SK-N-SH (cell line): Measurements from ENCODE around the gene WIPF2. TPM values are rescaled to one million over a fixed set of nuclear protein-coding genes. Genes with fewer than 3 reads are reported as not detected.
A peak's percentile ranks its signal among the peaks of the same experiment; 100 is the strongest.

Experiments
- CTCF ChIA-PET: fragments of 300-600, 350-600 bp; formaldehyde crosslinking; extraction: SDS; loops from one replicate; lab custom pipeline; 2021; lab: Yijun Ruan, JAX
- POLR2A ChIA-PET: fragments of 350-600 bp; sonication (Branson Sonifier 250); formaldehyde crosslinking; extraction: SDS; loops from one replicate; lab custom pipeline; 2020; ENCODE audit warnings: antibody characterized with exemption, inconsistent platforms; lab: Yijun Ruan, JAX
- DNase-seq: peaks from one replicate; pipeline ENCODE4 v3.0.0; 2012
- H2AFZ ChIP-seq: fragments of 200-600 bp; sonication (generic); 2 replicates; pipeline ENCODE4 v1.8.1; 2016; ENCODE audit warnings: antibody characterized with exemption, mild to moderate bottlenecking, low read depth
- H3F3A ChIP-seq: fragments of 200-600 bp; sonication (generic); replicated peaks from 2 replicates; pipeline ENCODE3; 2016; ENCODE audit warnings: antibody characterized with exemption, mild to moderate bottlenecking; ENCODE audit not compliant: insufficient read depth
- H3K27ac ChIP-seq, 2 experiments: fragments of 200-500 bp in 1 of 2; fragments of 200-600 bp in 1 of 2; sonication (Bioruptor generic) in 1 of 2; sonication (generic), shearing (Covaris generic) in 1 of 2; 2 replicates each; pipeline versions ENCODE4 v1.5.1 to v1.6.1; 2014 to 2016; ENCODE audit warnings: low read depth in 2 of 2, inconsistent platforms in 1 of 2, low read length in 1 of 2, mild to moderate bottlenecking in 1 of 2, mixed read lengths in 1 of 2
- H3K27me3 ChIP-seq: fragments of 200-600 bp; sonication (generic), shearing (Covaris generic); 2 replicates; pipeline ENCODE4 v1.6.1; 2016; ENCODE audit warnings: mixed run types; ENCODE audit not compliant: insufficient read depth
- H3K36me3 ChIP-seq, 2 experiments: fragments of 200-500 bp in 1 of 2; fragments of 200-600 bp in 1 of 2; sonication (Bioruptor generic) in 1 of 2; sonication (generic) in 1 of 2; replicated peaks in 1 of 2; 2 replicates each; pipeline versions ENCODE3 to v1.5.1; 2014 to 2016; ENCODE audit warnings: low read length in 1 of 2, mild to moderate bottlenecking in 1 of 2; ENCODE audit not compliant: insufficient read depth in 2 of 2, control insufficient read depth in 1 of 2
- H3K4me1 ChIP-seq, 2 experiments: fragments of 200-500 bp in 1 of 2; fragments of 200-600 bp in 1 of 2; sonication (Bioruptor generic) in 1 of 2; sonication (generic), shearing (Covaris generic) in 1 of 2; 2 replicates each; pipeline versions ENCODE4 v1.5.1 to v1.6.1; 2014 to 2016; ENCODE audit warnings: low read depth in 1 of 2, low read length in 1 of 2, mixed run types in 1 of 2; ENCODE audit not compliant: insufficient read depth in 2 of 2, control insufficient read depth in 1 of 2
- H3K4me2 ChIP-seq: fragments of 200-600 bp; sonication (generic), shearing (Covaris generic); 2 replicates; pipeline ENCODE4 v1.6.1; 2017; ENCODE audit warnings: mixed run types
- H3K4me3 ChIP-seq, 2 experiments: fragments of 200-500 bp in 1 of 2; fragments of 200-600 bp in 1 of 2; sonication (Bioruptor generic) in 1 of 2; sonication (generic), shearing (Covaris generic) in 1 of 2; 2 replicates each; pipeline versions ENCODE4 v1.5.1 to v1.8.1; 2014 to 2016; ENCODE audit warnings: low read depth in 2 of 2, inconsistent platforms in 1 of 2, low read length in 1 of 2, mild to moderate bottlenecking in 1 of 2, mixed read lengths in 1 of 2, moderate library complexity in 1 of 2
- H3K79me2 ChIP-seq: fragments of 200-600 bp; sonication (generic); 2 replicates; pipeline ENCODE4 v1.8.1; 2017; ENCODE audit warnings: mild to moderate bottlenecking; ENCODE audit not compliant: insufficient read depth
- H3K9ac ChIP-seq: fragments of 200-600 bp; sonication (generic); 2 replicates; pipeline ENCODE4 v1.6.1; 2017; ENCODE audit warnings: mixed run types
- H3K9me2 ChIP-seq: fragments of 200-600 bp; sonication (generic); 2 replicates; pipeline ENCODE4 v1.6.1; 2017; ENCODE audit warnings: mixed run types
- H3K9me3 ChIP-seq: fragments of 200-600 bp; sonication (generic); 2 replicates; pipeline ENCODE4 v1.6.1; 2017; ENCODE audit warnings: mixed run types, mild to moderate bottlenecking, moderate library complexity
- H4K20me1 ChIP-seq: fragments of 200-600 bp; sonication (generic); 2 replicates; pipeline ENCODE4 v1.6.1; 2017; ENCODE audit warnings: mild to moderate bottlenecking, mixed run types; ENCODE audit not compliant: insufficient read depth
- CTCF ChIP-seq: fragments of 200-600 bp; sonication (generic); IDR thresholded peaks from 2 replicates; pipeline ENCODE4 v1.6.1; 2017; ENCODE audit warnings: antibody characterized with exemption, mild to moderate bottlenecking, moderate library complexity
- EZH2phosphoT487 ChIP-seq: fragments of 200-600 bp; sonication (generic); IDR thresholded peaks from 2 replicates; pipeline ENCODE4 v1.6.1; 2017; ENCODE audit warnings: low read depth, mixed run types, mild to moderate bottlenecking, antibody characterized with exemption, moderate library complexity, borderline replicate concordance
- FOXM1 ChIP-seq: IDR thresholded peaks from 2 replicates; pipeline ENCODE4 v1.4.0; 2012; ENCODE audit warnings: low read depth, mild to moderate bottlenecking
- MAX ChIP-seq: IDR thresholded peaks from 2 replicates; pipeline ENCODE4 v1.4.0; 2012; ENCODE audit warnings: low read depth
- NRF1 ChIP-seq: IDR thresholded peaks from 2 replicates; pipeline ENCODE4 v1.6.1; 2012; ENCODE audit warnings: low read depth, mild to moderate bottlenecking, low read length
- RAD21 ChIP-seq: IDR thresholded peaks from 2 replicates; pipeline ENCODE4 v1.6.1; 2012; ENCODE audit warnings: mild to moderate bottlenecking, low read length
- RXRA ChIP-seq: IDR thresholded peaks from 2 replicates; pipeline ENCODE4 v1.4.0; 2012; ENCODE audit warnings: low read depth, mild to moderate bottlenecking, borderline replicate concordance
- USF1 ChIP-seq: IDR thresholded peaks from 2 replicates; pipeline ENCODE4 v1.4.0; 2012; ENCODE audit warnings: low read depth, borderline replicate concordance
- WGBS: methylation state at CpG from one replicate; pipeline ENCODE4 v1.1.6; 2017; ENCODE audit warnings: low lambda C conversion rate; 5-methylcytosine and 5-hydroxymethylcytosine counted together
- polyA plus RNA-seq, 3 experiments: library from polyadenylated mRNA; depleted of rRNA; stranded (reverse); fragments of >200 nt; gene quantifications; 2 replicates each; pipeline ENCODE4 v1.2.3, GENCODE V29; 2012
- TF ChIP-seq, protein P1 (sequence below): IDR thresholded peaks from 2 replicates; pipeline ENCODE4 v1.4.0; 2012; ENCODE audit warnings: low read depth, borderline replicate concordance

Gene WIPF2
- polyA plus RNA-seq, 1 of the 3 experiments (the other 2 are of a cell fraction), result 6.8 TPM

DNA sequence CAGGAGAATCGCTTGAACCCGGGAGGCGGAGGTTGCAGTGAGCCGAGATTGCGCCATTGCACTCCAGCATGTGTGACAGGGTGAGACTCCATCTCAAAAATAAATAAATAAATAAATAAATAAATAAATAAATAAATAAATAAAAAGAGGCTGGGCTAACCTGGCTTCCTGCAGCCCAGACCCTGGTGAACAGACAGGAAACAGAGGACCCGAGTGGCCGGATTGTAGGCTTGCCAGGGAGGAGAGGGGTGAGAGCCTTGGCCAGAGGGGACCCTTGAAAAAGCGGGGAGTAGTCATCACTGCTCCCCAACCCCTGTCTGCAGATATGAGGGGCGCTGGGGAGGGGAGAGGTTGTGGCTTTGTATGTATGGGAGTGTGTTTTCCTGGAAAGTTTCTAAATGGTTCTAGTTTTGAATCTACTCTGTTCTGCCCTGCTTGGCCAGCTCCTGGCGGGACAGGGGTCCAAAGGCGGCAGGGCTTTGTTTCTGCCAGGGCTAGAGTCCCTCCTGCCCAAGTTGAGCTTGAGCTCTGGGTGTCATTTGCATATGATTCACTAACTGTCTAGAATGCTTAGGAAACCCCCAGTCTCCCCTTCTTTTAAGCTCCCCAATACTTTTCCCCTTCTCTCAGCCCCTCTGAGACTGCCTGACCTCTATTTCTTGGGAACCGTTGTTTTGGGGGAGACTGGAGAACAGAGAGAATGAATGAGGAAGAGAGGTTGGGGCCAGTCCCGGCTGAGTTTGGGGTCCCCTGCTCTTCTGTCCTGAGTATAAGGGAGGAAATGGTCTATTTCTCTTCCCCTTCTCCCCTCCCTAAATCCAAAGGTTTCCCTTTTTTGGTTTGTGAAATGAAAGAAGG, 106.3 kb downstream of the WIPF2 start (continued):
- no peak for TF ChIP-seq EZH2phosphoT487

DNA sequence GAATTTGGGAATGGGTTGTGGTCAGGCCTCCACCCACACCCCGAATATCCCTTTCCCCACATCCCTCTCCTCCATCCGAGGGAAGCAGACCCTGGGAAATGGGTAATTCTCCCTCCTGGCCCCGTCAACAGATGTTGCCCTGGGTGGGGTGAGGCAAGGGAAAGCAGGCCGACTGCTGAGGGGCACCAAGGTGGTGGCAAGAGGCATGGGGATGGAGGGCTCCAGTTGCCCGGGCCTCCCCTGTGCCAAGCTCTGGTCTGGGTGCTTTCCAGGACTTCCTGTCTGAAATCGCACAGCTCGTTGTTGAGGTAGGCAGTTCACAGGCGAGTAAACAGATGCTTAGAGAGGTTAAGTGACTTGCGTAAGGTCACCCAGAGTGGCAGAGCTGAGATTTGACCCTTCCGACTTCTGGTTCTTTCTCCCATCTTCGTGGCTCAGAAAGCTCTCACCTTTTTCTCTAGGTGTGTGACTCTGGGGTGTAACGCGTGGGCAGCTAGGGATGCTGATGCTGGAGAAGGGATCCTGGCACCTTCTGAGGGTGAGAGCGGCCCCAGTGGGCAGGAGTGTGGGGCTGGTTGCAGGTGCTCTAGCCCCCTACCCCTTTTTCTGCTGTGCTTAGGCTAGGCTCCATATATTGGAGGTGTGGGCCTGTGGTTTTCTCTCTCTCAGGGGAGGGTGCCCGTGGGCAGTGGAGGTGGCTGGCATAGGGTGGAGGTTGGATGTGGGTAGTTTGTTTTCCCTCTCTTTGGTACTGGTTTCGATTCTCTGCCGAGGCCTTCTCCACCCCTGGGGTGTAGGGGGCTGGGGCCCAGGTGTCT, 107.1 kb downstream of the WIPF2 start:
- H3F3A ChIP-seq, result peaks cover 31% of the 10 kb centered on the region
- POLR2A ChIA-PET, result interaction anchor here (1.6 kb wide), 1 partner anchor 15 kb away, joined by 6 read pairs; no protein-coding TSS in a partner anchor
- peak overlapping the region; percentile 61 for H3K4me2 ChIP-seq
- H3K9me3 ChIP-seq, result no peaks in the 10 kb centered on the region
- no peak overlapping the region for H2AFZ ChIP-seq
- H3K4me3 ChIP-seq, result no peak overlapping the region
- H4K20me1 ChIP-seq, result peaks cover 82% of the 10 kb centered on the region
- no peaks in the 10 kb centered on the region for H3K9me2 ChIP-seq
- H3K27me3 ChIP-seq, result no peaks in the 10 kb centered on the region
- DNase-seq, result no peak
- H3K4me1 ChIP-seq, result peaks cover 75 to 88% of the 10 kb centered on the region in 2 experiments
- peak overlapping the region; percentile 19 to 45; a peak in 3 of 4 replicates for H3K27ac ChIP-seq
- 81% methylated on average over 14 of the region's 17 CpGs for WGBS
- peaks cover 100% of the 10 kb centered on the region for H3K79me2 ChIP-seq
- no peak for TF ChIP-seq CTCF
- TF ChIP-seq NRF1, result no peak
- TF ChIP-seq EZH2phosphoT487, result no peak
- no peak for TF ChIP-seq RAD21
- no peak for TF ChIP-seq MAX
- TF ChIP-seq RXRA, result no peak
- H3K36me3 ChIP-seq, result peaks cover 3 to 4% of the 10 kb centered on the region in 2 experiments
- CTCF ChIA-PET, result interaction anchor here (1.1 to 57.6 kb wide), 5 partner anchors 14 to 121 kb away, joined by 3 to 1706 read pairs (median 6); partner anchors contain the start of genes CDC6 and RARA
- no peak overlapping the region for H3K9ac ChIP-seq

- Histone ChIP-seq H3K4me1 (peaks cover 75 to 88% of the 10 kb centered on the region in 2 experiments), H3K79me2 (peaks cover 100% of the 10 kb centered on the region), H3K9ac (no peak overlapping the region), H4K20me1 (peaks cover 76% of the 10 kb centered on the region), H3K27ac (peak overlapping the region in 1 of 2 experiments; percentile 45; a peak in 1 of 4 replicates), H3F3A (peaks cover 27% of the 10 kb centered on the region), H2AFZ (no peak overlapping the region), H3K4me2 (peak overlapping the region; percentile 61; the same call in 1 of the 2 replicates), H3K36me3 (peaks cover 3 to 4% of the 10 kb centered on the region in 2 experiments), H3K9me2 (no peaks in the 10 kb centered on the region), H3K27me3 (no peaks in the 10 kb centered on the region), H3K9me3 (no peaks in the 10 kb centered on the region), H3K4me3 (no peak overlapping the region)
- ChIA-PET POLR2A (interaction anchor here (0.8 to 1.6 kb wide), 2 partner anchors 15 to 24 kb away, joined by 3 to 6 read pairs; no protein-coding TSS in a partner anchor), CTCF (interaction anchor here (1.1 to 57.6 kb wide), 5 partner anchors 13 to 120 kb away, joined by 3 to 1706 read pairs (median 6); partner anchors contain the start of genes CDC6 and RARA)
- TF ChIP-seq, protein P1, sequence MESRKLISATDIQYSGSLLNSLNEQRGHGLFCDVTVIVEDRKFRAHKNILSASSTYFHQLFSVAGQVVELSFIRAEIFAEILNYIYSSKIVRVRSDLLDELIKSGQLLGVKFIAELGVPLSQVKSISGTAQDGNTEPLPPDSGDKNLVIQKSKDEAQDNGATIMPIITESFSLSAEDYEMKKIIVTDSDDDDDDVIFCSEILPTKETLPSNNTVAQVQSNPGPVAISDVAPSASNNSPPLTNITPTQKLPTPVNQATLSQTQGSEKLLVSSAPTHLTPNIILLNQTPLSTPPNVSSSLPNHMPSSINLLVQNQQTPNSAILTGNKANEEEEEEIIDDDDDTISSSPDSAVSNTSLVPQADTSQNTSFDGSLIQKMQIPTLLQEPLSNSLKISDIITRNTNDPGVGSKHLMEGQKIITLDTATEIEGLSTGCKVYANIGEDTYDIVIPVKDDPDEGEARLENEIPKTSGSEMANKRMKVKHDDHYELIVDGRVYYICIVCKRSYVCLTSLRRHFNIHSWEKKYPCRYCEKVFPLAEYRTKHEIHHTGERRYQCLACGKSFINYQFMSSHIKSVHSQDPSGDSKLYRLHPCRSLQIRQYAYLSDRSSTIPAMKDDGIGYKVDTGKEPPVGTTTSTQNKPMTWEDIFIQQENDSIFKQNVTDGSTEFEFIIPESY, result no peak
- TF ChIP-seq USF1 (no peak), FOXM1 (no peak)
- 55% methylated on average over 1 of the region's 1 CpG for WGBS
- DNase-seq, result no peak
Observed at GRCh38 chr17:40326832-40327199, 107.7 kb downstream of the WIPF2 start.
